NCI-H526 treated with DMSO at 0.1 percent for 48 hours (cell line): ENCODE measurements around the gene SLC9A7.

Experiments used
- DNase-seq: peaks from one replicate; lab custom pipeline; 2025; lab: John Stamatoyannopoulos, UW

Gene SLC9A7

DNA sequence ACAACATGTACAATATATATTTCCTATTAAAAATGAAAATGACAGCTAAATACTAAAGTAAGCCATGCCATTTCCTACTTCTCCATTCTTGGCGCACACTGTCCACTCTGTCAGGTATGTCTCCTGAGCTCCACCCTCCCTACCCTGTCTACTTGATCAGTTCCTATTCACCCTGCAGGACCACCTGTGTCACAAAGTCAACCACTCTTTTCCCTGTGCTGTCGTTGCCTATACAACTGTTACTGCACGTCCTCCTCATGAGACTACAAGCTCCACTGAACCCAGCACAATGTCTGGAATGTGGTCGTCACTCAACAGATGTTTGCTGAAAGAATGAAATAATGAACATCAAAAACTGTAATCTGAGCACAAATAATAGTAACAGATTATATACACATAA, 54.9 kb downstream of the SLC9A7 start:
- DNase-seq: no peak

- DNase-seq: no peak
Observed at GRCh38 chrX:46698691-46699090, 60.2 kb downstream of the SLC9A7 start.

DNA sequence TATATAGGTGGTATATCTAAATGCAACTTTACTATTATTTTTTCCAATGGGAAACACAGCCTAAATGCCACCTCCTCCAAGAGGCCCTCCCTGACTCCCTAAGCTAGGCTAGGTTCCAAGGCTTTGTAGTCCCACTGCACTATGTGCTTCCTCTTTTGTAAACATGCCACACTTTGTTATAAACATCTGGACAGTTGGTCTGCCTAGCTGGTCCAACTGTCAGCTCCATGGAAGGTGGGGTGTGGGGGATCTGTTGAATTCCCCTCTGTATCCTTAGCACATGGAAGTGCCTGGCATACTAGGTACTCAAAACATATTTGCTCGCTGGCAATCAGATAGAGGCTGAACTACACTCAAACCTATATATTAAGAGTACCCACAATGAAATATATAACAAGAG, 63.4 kb downstream of the SLC9A7 start:
- DNase-seq: no peak

GRCh38 chrX:46694549-46694948, 64.4 kb downstream of the SLC9A7 start:
- no peak for DNase-seq

DNA sequence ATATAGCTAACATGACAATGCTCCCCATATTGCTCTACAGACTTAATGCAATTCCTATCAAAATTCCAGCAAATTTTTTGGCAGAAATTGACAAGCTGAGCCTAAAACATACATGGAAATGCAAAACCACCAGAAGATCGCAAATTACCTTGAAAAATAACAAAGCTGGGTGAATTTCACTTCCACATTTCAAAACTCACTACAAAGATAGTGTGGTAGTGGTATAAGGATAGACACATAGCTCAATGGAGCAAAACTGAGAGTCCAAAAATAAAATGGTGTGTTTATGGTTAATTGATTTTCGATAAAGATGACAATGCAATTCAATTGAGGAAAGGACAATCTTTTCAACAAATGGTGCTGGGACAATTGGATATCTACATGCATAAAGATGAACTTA, 65.8 kb downstream of the SLC9A7 start:
- no peak for DNase-seq

GRCh38 chrX:46690818-46691217, 68.1 kb downstream of the SLC9A7 start:
- DNase-seq: no peak

- DNase-seq: no peak
Observed at GRCh38 chrX:46687619-46688018, 71.3 kb downstream of the SLC9A7 start.

GRCh38 chrX:46686003-46686645, 72.8 kb downstream of the SLC9A7 start:
- no peak for DNase-seq

GRCh38 chrX:46683048-46683447, 75.9 kb downstream of the SLC9A7 start:
- no peak for DNase-seq

DNA sequence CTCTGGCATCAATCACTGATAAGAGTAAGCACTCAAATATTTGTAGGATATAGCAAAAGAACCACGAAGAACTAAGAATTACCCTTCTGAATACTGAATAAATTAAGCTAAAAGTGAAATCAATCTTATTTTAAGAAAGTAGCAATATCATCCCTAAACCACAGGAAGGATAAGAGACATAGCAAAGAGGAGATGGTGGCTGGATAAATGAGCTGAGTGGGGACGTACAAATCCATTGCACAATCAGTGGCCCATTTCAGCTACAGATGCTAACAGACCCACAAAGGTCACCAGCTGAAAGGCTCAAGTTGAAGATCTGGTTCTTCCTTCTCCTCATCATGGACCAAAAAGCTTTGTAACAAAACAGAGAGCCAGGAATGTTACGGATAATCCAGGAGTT, 77.1 kb downstream of the SLC9A7 start:
- no peak for DNase-seq

DNA sequence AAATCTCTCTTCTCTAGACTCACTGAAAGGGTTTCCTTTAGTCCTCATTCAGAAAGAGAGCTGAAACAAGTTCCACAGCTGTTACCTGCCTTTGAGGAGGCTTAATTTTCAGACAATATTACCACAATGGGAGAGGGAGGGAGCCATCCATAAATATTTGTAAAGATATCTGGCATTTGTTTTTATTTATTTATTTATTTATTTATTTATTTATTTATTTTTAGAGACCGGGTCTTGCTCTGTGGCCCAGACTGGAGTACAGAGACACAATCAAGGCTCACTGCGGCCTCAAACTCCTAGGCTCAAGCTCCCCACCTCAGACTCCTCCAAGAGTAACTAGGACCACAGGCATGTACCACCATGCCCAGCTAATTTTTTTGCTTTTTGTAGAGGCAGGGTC, 80.7 kb downstream of the SLC9A7 start:
- DNase-seq: no peak

- DNase-seq: no peak
Observed at GRCh38 chrX:46676399-46677356, 82.2 kb downstream of the SLC9A7 start.

GRCh38 chrX:46673620-46674359, 85.1 kb downstream of the SLC9A7 start:
- DNase-seq: no peak

DNA sequence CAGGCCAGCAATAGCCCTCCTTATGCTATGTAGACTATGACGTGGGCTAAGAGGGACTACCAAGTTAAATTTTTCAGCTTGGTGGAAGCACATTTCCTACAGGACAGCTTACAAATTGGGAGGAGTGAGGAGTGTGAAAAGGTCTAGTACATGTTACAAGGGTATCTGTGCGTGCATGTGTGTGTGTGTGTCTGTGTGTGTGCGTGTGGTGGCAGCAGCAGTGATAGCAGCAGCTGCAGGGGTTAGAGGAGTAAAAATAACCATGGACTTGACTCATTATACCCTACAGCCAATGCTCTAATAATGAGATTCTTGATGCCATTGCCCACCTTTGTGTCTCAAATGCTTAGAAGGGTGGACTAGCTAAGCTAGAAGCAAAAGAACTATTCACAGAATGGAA, 88.6 kb downstream of the SLC9A7 start:
- DNase-seq: no peak

- no peak for DNase-seq
Observed at GRCh38 chrX:46666831-46667230, 92.1 kb downstream of the SLC9A7 start.

DNA sequence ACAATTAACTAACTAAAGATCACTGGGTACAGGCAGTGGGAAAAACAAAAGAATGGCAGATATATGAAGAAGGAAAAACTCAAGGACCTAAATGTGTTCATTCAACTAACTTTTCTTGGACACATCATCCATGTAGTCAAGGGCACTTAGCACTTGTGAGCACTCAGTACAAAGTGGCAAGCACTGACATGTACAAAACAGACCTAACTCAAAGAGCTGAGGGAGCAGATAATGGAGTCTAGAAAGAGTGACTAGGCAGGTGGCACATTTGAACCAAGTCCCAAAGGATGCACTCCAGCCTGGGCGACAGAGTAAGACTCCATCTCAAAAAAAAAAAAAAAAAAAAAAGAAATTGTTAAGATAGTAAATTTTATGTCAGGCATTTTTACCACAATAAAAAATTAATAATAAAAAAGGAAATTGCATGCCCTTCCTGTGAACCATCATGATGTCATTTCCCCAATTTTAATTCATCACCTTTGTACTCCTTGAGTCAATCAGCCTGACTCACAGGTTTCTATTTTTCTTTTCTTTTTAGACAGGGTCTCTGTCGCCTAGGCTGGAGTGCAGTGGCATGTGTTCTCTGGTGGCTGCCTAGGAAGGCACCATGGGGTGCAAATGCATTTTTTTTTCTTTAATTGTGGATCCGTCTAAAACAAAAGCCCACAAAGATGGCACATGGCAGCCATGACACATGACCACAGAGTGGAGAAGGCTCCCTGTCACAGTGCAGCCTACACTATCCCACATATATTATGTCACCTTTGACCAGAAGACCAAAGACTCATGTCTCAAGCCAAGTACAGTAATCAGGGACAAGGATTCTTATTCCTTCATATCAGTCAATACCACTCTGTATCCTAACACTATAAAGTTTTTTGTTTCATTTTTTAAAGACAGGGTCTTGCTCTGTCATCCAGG, 93.4 kb downstream of the SLC9A7 start:
- DNase-seq: no peak

DNA sequence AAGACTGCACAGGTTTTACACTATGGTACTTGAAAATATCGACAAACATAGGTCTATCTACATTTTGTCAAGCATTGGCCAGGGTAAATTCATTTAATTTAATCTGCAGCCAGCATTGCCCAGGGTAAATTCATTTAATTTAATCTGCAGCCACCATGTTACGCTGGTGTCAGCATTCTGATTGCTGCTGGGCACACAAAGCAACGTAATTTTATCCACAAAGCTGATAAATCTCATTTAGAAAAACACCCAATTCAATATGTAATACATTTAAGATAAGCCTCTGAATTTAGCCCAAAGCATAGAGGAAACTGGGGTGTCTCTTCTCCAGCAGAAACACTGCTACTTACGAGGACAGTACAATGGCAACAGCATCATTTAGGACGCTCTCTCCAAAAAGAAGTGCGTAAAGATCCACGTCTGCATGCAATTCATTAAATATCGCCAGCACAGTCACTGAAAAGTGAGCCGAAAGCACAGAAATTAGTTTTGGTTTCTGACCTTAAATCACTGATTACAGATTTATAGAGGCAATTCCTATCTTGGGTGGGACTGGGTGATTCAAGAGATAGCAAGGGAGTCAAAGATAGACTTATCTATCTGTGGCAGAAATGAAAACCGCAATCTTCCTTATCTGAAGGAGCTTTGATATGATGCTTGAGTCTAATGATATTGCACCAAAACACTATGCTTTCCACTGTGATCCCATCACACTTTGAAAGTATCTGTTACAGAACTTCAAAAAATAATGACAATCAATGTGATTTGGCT, 96.5 kb downstream of the SLC9A7 start:
- DNase-seq: no peak

GRCh38 chrX:46653482-46653881, 105.4 kb downstream of the SLC9A7 start:
- DNase-seq: no peak

DNA sequence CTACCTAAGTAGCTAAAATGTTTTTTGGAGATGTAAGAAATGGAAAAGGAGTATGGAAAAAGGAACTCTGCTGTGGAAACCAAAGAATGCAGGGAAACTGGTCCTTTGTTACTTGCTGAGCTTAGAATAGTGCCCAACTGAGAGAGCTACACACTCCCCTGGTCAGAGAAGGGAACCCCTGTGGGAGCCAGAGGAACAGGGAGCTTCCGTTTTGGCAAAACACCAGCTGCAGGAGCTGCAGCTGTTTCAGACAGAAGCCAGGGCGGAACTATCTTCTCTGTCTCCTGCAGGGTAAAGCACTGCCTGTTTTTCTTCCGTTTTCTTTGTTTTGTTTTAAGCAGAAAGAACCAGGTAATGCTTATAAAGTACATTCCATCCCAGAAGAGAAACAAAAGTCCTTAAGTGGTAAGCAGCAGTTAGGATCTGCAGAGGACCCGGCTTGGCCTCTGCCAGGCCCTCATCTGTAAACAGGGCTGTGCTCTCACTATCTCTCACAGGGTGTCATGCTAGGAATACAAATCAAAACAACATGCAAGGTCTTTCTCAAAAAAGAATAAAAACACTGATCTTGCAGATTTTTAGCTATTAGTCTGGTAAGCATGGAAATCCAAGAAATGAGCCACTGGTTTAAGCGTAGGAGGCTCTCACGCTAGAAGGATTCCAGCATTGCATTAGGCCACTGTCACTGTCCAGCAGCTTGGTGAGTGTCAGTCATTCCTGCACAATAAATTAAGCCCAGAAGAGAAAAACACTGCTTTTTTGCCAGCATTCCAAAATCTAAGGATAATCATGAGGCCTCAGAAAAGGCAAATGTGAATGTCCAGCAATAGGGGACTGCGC, 109.3 kb downstream of the SLC9A7 start:
- no peak for DNase-seq

- no peak for DNase-seq
Observed at GRCh38 chrX:46648660-46649059, 110.3 kb downstream of the SLC9A7 start.
